ENCODE data around the gene RPS6KA2. TPM values are rescaled to one million over a fixed set of nuclear protein-coding genes. Genes with fewer than 3 reads are reported as not detected.
A peak's percentile ranks its signal among the peaks of the same experiment; 100 is the strongest.
"Not testable (repeated sequence)": the region's sequence is repeated elsewhere in the genome, so short reads cannot be mapped to it uniquely, and the experiment has no call there.

RPS6KA2 gene
- total and polyA plus RNA-seq, 4 donors = 23.8 to 34.6 (median 31.6) TPM

GRCh38 chr6:166637812-166638572, 10.9 kb upstream of the RPS6KA2 start:
- peak in 1 of 6 donors; percentile 55 for DNase-seq (ENCODE audit: low read depth in 4 of 6, low spot score in 6 of 6)

DNA sequence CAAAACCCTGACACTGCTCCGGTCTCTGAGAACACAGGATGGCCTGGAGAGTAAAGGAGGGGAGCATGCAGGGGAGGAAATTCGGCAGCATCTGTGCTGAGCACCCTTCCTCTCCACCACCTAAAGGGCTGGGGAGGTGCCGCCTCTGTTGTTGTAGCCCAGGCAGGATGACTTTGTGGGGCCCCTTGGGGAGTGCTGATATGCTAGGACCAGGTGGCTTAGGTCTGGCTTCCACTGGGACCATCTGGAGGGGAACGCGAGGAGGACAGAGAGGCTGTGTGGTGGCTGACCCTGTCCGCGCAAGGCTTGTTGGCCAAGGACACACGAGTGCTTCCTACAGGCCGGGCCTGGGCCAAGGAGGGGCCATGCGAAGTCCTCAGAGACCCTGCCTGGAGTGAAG, 9.9 kb upstream of the RPS6KA2 start:
- H3K27me3 ChIP-seq (ENCODE audit: control insufficient read depth, insufficient read depth, low read length) = peaks cover 3% of the 10 kb centered on the region
- H3K4me3 ChIP-seq (ENCODE audit: low read depth, low read length) = no peak overlapping the region
- 88% methylated on average over 9 of the region's 10 CpGs for WGBS (ENCODE audit: insufficient coverage)
- peak overlapping the region; percentile 7 for H3K27ac ChIP-seq (ENCODE audit: low read depth, low read length)
- H3K9me3 ChIP-seq (ENCODE audit: control insufficient read depth, insufficient read depth, low read length) = no peaks in the 10 kb centered on the region
- peaks cover 11% of the 10 kb centered on the region for H3K4me1 ChIP-seq (ENCODE audit: control insufficient read depth, insufficient read depth, low read length)
- H3K36me3 ChIP-seq (ENCODE audit: control insufficient read depth, insufficient read depth, low read length) = peaks cover 3% of the 10 kb centered on the region
- DNase-seq (ENCODE audit: low read depth in 4 of 6, low spot score in 6 of 6) = no peak

More at GRCh38 chr6:166637812-166638572, 10.9 kb upstream of the RPS6KA2 start:
- H3K9me3 ChIP-seq (ENCODE audit: control insufficient read depth, insufficient read depth, low read length) = no peaks in the 10 kb centered on the region
- no peak overlapping the region for H3K4me3 ChIP-seq (ENCODE audit: low read depth, low read length)
- H3K4me1 ChIP-seq (ENCODE audit: control insufficient read depth, insufficient read depth, low read length) = peaks cover 11% of the 10 kb centered on the region
- H3K27ac ChIP-seq (ENCODE audit: low read depth, low read length) = no peak overlapping the region
- peaks cover 3% of the 10 kb centered on the region for H3K27me3 ChIP-seq (ENCODE audit: control insufficient read depth, insufficient read depth, low read length)
- peaks cover 3% of the 10 kb centered on the region for H3K36me3 ChIP-seq (ENCODE audit: control insufficient read depth, insufficient read depth, low read length)
- WGBS (ENCODE audit: insufficient coverage) = 91% methylated on average over 27 of the region's 29 CpGs

DNA sequence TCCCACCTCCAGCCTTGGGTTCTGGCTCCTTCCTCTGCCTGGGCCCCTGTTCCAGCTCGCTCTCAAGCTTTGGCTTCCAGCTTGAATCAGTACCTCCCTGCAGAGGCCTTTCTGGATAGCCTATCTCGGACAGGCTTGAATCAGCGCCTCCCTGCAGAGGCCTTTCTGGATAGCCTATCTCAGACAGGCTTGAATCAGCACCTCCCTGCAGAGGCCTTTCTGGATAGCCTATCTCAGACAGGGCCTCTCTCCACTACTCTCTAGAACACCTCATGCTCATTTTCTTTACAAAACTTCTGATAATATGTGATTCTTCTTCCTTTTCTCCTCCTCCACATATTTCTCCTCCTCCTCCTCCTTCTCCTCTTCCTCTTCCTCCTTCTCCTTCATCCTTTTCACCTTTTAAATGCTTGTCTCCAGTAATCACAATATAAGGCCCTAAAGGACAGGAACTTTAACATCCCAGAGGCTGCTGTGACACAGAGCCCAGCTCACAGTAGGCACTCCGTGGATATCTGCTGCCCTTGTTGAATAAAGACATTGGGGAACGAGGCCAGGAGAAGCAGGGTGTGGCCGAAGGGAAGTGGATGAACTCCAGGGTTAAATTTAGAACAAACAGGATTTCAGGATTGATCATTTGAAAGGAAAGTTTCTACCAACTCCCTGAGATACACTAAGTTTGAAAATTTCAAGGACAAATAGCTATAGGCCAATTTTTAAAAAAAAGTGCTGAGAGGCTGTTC, 9.3 kb upstream of the RPS6KA2 start:
- DNase-seq (ENCODE audit: low read depth in 4 of 6, low spot score in 6 of 6) = no peak
- Histone ChIP-seq H3K27me3 (ENCODE audit: control insufficient read depth, insufficient read depth, low read length) (peaks cover 3% of the 10 kb centered on the region), H3K9me3 (ENCODE audit: control insufficient read depth, insufficient read depth, low read length) (no peaks in the 10 kb centered on the region), H3K36me3 (ENCODE audit: control insufficient read depth, insufficient read depth, low read length) (peaks cover 3% of the 10 kb centered on the region), H3K27ac (ENCODE audit: low read depth, low read length) (no peak overlapping the region), H3K4me1 (ENCODE audit: control insufficient read depth, insufficient read depth, low read length) (peaks cover 11% of the 10 kb centered on the region), H3K4me3 (ENCODE audit: low read depth, low read length) (no peak overlapping the region)
- WGBS (ENCODE audit: insufficient coverage) = 79% methylated on average over 4 of the region's 6 CpGs

DNA sequence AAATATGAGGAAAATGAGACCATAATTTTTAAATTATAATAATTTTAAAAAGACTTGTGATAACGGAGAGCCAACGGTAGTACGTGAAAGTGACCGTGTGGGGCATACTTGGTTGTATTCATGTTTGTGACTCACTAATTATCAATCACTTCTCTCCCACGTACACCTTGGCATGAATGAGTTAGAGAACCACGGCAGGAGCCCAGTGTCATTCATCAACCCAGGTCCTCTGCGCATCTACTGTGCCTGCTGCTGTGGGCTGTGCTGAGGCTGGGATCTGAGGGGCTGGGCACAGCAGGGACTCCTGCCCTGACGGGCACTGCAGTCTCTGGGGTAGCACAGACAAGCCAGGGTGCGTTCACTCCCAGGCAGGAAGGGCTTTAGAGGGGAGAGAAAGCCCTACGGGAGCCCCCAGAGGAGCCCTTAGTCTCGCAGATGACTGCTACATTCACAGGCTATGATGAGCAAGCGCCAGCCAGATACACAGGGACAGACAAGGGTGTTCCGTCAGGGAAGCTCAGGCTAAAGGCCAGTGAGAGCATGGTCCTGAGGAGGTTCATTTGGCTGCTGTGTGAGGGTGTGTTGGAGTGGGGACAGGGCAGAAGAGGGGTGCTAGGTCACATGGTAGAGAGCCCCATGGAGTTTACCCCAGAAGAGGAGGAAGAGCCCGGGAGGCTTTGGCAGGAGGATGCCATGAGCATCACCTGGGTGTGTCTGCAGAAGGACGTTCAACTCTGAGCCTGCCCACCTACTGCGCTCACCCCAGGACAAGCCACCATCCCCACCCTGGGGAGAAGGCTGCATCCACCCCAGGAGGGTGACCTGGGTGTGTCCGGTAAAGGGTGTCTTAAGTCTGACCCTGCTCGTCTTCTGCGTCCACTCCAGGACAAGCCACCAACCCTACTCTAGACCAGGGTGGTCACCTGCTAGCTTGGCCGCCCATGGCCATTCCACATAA, 8.2 kb upstream of the RPS6KA2 start:
- H3K4me1 ChIP-seq (ENCODE audit: control insufficient read depth, insufficient read depth, low read length) = peaks cover 7% of the 10 kb centered on the region
- H3K27ac ChIP-seq (ENCODE audit: low read depth, low read length) = no peak overlapping the region
- WGBS (ENCODE audit: insufficient coverage) = 74% methylated on average over 15 of the region's 20 CpGs
- peaks cover 3% of the 10 kb centered on the region for H3K36me3 ChIP-seq (ENCODE audit: control insufficient read depth, insufficient read depth, low read length)
- DNase-seq (ENCODE audit: low read depth in 4 of 6, low spot score in 6 of 6) = no peak
- H3K9me3 ChIP-seq (ENCODE audit: control insufficient read depth, insufficient read depth, low read length) = no peaks in the 10 kb centered on the region
- H3K27me3 ChIP-seq (ENCODE audit: control insufficient read depth, insufficient read depth, low read length) = peaks cover 3% of the 10 kb centered on the region
- H3K4me3 ChIP-seq (ENCODE audit: low read depth, low read length) = no peak overlapping the region

GRCh38 chr6:166634581-166634980, 7.5 kb upstream of the RPS6KA2 start:
- not testable (repeated sequence) for H3K36me3 ChIP-seq (ENCODE audit: control insufficient read depth, insufficient read depth, low read length); H3K9me3 ChIP-seq (ENCODE audit: control insufficient read depth, insufficient read depth, low read length)
- WGBS (ENCODE audit: insufficient coverage) = 100% methylated on average over 2 of the region's 4 CpGs

DNA sequence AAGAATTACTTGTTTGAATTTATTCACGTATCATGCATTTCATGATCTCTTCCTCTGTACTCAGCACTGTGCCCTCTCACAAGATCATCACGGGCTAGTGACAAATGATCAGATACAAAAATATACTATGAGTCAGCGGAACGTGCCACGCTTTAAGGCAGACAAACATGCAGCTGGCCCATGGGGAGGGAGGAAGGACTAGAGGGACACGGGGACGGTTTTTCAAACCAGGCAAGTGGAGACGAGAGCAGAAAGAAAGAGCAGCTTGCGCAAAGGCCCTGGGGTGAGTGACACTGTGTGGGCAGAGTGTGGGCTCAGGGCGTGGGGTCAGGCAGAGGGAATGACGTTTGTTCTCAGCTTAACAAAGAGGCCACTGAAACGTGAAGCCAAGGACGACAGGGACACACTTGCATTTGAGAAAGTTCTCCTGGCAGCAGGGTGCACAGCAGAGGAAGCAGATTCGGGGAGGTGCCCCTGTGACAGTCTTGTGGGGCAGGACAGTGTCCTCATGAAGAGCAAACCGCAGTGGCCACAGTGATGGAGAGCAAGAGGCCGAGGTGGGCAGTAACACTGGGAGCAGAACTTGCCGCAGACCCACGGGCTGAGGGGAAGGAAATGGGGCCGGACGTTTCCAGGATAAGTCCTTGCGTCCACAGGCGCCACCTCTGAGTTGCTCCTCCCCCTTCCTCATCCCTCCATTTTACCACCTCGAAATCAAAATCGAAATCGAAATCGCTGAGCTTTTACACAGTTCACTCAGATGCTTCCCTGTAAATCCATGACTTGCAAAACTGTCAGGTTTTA, 6.9 kb upstream of the RPS6KA2 start:
- DNase-seq (ENCODE audit: low read depth in 4 of 6, low spot score in 6 of 6) = no peak
- peaks cover 3% of the 10 kb centered on the region for H3K36me3 ChIP-seq (ENCODE audit: control insufficient read depth, insufficient read depth, low read length)

More at GRCh38 chr6:166634581-166634980, 7.5 kb upstream of the RPS6KA2 start:
- H3K4me3 ChIP-seq (ENCODE audit: low read depth, low read length); H3K27me3 ChIP-seq (ENCODE audit: control insufficient read depth, insufficient read depth, low read length); H3K27ac ChIP-seq (ENCODE audit: low read depth, low read length); H3K4me1 ChIP-seq (ENCODE audit: control insufficient read depth, insufficient read depth, low read length); DNase-seq (ENCODE audit: low read depth in 4 of 6, low spot score in 6 of 6): not testable (repeated sequence)

DNA sequence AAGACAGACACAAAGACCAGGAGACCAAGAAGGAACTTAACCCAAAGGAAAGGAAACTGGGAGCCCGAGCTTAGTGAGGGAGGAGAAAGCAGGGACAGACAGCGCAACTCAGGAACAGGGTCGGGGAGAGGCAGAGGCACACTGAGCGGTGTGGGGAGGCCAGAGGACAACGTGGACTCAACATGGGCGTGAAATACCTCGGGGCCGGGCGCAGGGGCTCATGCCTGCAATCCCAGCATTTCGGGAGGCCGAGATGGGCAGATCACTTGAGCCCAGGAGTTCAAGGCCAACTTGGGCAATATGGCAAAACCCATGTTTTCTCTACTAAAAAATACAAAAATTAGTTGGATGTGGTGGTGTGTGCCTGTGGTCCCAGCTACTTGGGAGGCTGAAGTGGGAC, 5.7 kb upstream of the RPS6KA2 start:
- 96% methylated on average over 11 of the region's 11 CpGs for WGBS (ENCODE audit: insufficient coverage)
- peaks cover 3% of the 10 kb centered on the region for H3K36me3 ChIP-seq (ENCODE audit: control insufficient read depth, insufficient read depth, low read length)
- H3K4me3 ChIP-seq (ENCODE audit: low read depth, low read length) = no peak overlapping the region
- no peak for DNase-seq (ENCODE audit: low read depth in 4 of 6, low spot score in 6 of 6)
- H3K9me3 ChIP-seq (ENCODE audit: control insufficient read depth, insufficient read depth, low read length) = no peaks in the 10 kb centered on the region
- H3K4me1 ChIP-seq (ENCODE audit: control insufficient read depth, insufficient read depth, low read length) = peaks cover 18% of the 10 kb centered on the region
- no peak overlapping the region for H3K27ac ChIP-seq (ENCODE audit: low read depth, low read length)
- H3K27me3 ChIP-seq (ENCODE audit: control insufficient read depth, insufficient read depth, low read length) = peaks cover 5% of the 10 kb centered on the region

More for the DNA sequence above, 6.9 kb upstream of the RPS6KA2 start:
- Histone ChIP-seq H3K4me1 (ENCODE audit: control insufficient read depth, insufficient read depth, low read length) (peaks cover 8% of the 10 kb centered on the region), H3K4me3 (ENCODE audit: low read depth, low read length) (no peak overlapping the region), H3K9me3 (ENCODE audit: control insufficient read depth, insufficient read depth, low read length) (no peaks in the 10 kb centered on the region), H3K27me3 (ENCODE audit: control insufficient read depth, insufficient read depth, low read length) (peaks cover 3% of the 10 kb centered on the region), H3K27ac (ENCODE audit: low read depth, low read length) (no peak overlapping the region)
- 82% methylated on average over 22 of the region's 26 CpGs for WGBS (ENCODE audit: insufficient coverage)

DNA sequence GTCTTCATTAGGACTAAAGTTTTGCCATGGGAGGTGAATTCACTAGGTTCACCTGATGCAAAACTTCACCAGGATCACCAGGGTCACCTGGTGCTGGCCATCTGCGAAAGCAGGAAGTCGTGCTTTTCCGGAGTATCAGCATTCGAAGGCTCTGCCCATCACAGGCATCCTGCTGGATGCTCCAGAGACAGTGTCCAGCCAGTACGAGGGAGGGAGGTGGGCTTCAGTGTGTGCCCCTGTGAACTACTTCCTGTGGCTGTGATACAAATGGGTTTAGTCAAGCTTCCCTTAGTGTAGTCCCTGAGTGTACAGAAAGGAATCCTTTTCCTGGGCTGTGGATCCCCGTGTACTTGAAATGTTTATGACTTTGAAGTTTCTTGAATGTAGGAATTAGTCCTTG, 3.4 kb upstream of the RPS6KA2 start:
- Histone ChIP-seq H3K4me1 (ENCODE audit: control insufficient read depth, insufficient read depth, low read length) (peaks cover 22% of the 10 kb centered on the region), H3K36me3 (ENCODE audit: control insufficient read depth, insufficient read depth, low read length) (no peaks in the 10 kb centered on the region), H3K27ac (ENCODE audit: low read depth, low read length) (no peak overlapping the region), H3K27me3 (ENCODE audit: control insufficient read depth, insufficient read depth, low read length) (peaks cover 2% of the 10 kb centered on the region), H3K9me3 (ENCODE audit: control insufficient read depth, insufficient read depth, low read length) (no peaks in the 10 kb centered on the region), H3K4me3 (ENCODE audit: low read depth, low read length) (no peak overlapping the region)
- WGBS (ENCODE audit: insufficient coverage) = 81% methylated on average over 6 of the region's 6 CpGs
- DNase-seq (ENCODE audit: low read depth in 4 of 6, low spot score in 6 of 6) = no peak

Measured in spinal cord (tissue), 10 donors.